ENCODE results near the gene DESI2. TPM values are rescaled to one million over a fixed set of nuclear protein-coding genes. Genes with fewer than 3 reads are reported as not detected.
"Not testable (repeated sequence)": the region's sequence is repeated elsewhere in the genome, so short reads cannot be mapped to it uniquely, and the experiment has no call there.

The DESI2 gene
- total RNA-seq, 4 donors from 2014 or later: 16.7 to 109 (median 37.7) TPM

- Histone ChIP-seq H3K9me3 (no peaks in the 10 kb centered on the region), H3K27me3 (no peaks in the 10 kb centered on the region), H3K27ac (no peak overlapping the region), H3K4me1 (peaks cover 0 to 12% of the 10 kb centered on the region in 2 donors), H3K4me3 (no peak overlapping the region), H3K36me3 (no peaks in the 10 kb centered on the region)
- no peak for DNase-seq
- TF ChIP-seq POLR2A (IDR thresholded peaks at IDR 0.05): no peak
- intact Hi-C loops (cut with DNase I; ENCODE audit: low total_unique reads): no loop called here
Measured at GRCh38 chr1:244659694-244660093, 6.8 kb downstream of the DESI2 start.

- no peaks in the 10 kb centered on the region for H3K27me3 ChIP-seq
- peaks cover 0 to 13% of the 10 kb centered on the region in 2 donors for H3K4me1 ChIP-seq
- intact Hi-C loops (cut with DNase I; ENCODE audit: low total_unique reads): no loop called here
- H3K4me3 ChIP-seq: no peak overlapping the region
- H3K9me3 ChIP-seq: no peaks in the 10 kb centered on the region
- TF ChIP-seq POLR2A (IDR thresholded peaks at IDR 0.05) (no peak), CTCF (IDR thresholded peaks at IDR 0.05) (no peak)
- H3K27ac ChIP-seq: no peak overlapping the region
- DNase-seq: no peak
- no peaks in the 10 kb centered on the region for H3K36me3 ChIP-seq
Measured at GRCh38 chr1:244660595-244660994, 7.7 kb downstream of the DESI2 start.

GRCh38 chr1:244661569-244662312, 8.8 kb downstream of the DESI2 start:
- H3K4me1 ChIP-seq: peaks cover 0 to 13% of the 10 kb centered on the region in 2 donors
- not testable (repeated sequence) for H3K9me3 ChIP-seq

GRCh38 chr1:244662599-244662998, 9.7 kb downstream of the DESI2 start:
- no peak for DNase-seq
- Histone ChIP-seq H3K27me3 (no peaks in the 10 kb centered on the region), H3K9me3 (no peaks in the 10 kb centered on the region), H3K27ac (no peak overlapping the region), H3K4me3 (no peak overlapping the region), H3K4me1 (peaks cover 0 to 13% of the 10 kb centered on the region in 2 donors), H3K36me3 (no peaks in the 10 kb centered on the region)
- intact Hi-C loops (cut with DNase I; ENCODE audit: low total_unique reads): no loop called here
- TF ChIP-seq POLR2A (IDR thresholded peaks at IDR 0.05): no peak
- no peak for TF ChIP-seq CTCF (IDR thresholded peaks at IDR 0.05)

More at GRCh38 chr1:244661569-244662312, 8.8 kb downstream of the DESI2 start:
- H3K4me3 ChIP-seq; H3K27me3 ChIP-seq; H3K36me3 ChIP-seq; DNase-seq; H3K27ac ChIP-seq; intact Hi-C loops (cut with DNase I; ENCODE audit: low total_unique reads): not testable (repeated sequence)

GRCh38 chr1:244664353-244664752, 11.4 kb downstream of the DESI2 start:
- no peaks in the 10 kb centered on the region for H3K36me3 ChIP-seq
- H3K27ac ChIP-seq: no peak overlapping the region
- no peak overlapping the region for H3K4me3 ChIP-seq
- no peaks in the 10 kb centered on the region for H3K27me3 ChIP-seq
- H3K9me3 ChIP-seq: no peaks in the 10 kb centered on the region
- H3K4me1 ChIP-seq: peaks cover 0 to 7% of the 10 kb centered on the region in 2 donors
- DNase-seq: no peak
- intact Hi-C loops (cut with DNase I; ENCODE audit: low total_unique reads): no loop called here
- TF ChIP-seq CTCF (IDR thresholded peaks at IDR 0.05): no peak
- TF ChIP-seq POLR2A (IDR thresholded peaks at IDR 0.05): no peak

- no peak for TF ChIP-seq CTCF (IDR thresholded peaks at IDR 0.05)
- no peak for TF ChIP-seq POLR2A (IDR thresholded peaks at IDR 0.05)
- Histone ChIP-seq H3K36me3 (no peaks in the 10 kb centered on the region), H3K27me3 (no peaks in the 10 kb centered on the region), H3K4me1 (peaks cover 0 to 7% of the 10 kb centered on the region in 2 donors), H3K4me3 (no peak overlapping the region), H3K9me3 (no peaks in the 10 kb centered on the region), H3K27ac (no peak overlapping the region)
- intact Hi-C loops (cut with DNase I; ENCODE audit: low total_unique reads): no loop called here
- no peak for DNase-seq
Measured at GRCh38 chr1:244665771-244666217, 12.9 kb downstream of the DESI2 start.

GRCh38 chr1:244666672-244667418, 13.9 kb downstream of the DESI2 start:
- intact Hi-C loops (cut with DNase I; ENCODE audit: low total_unique reads); H3K36me3 ChIP-seq; H3K4me1 ChIP-seq; H3K27ac ChIP-seq; H3K9me3 ChIP-seq; DNase-seq; H3K4me3 ChIP-seq; H3K27me3 ChIP-seq: not testable (repeated sequence)
